AG09319 (cell line): Measurements from ENCODE around the gene ELP1.

Experiments
- DNase-seq: peaks from one replicate; pipeline ENCODE4 v3.0.0-alpha.2; 2010; ENCODE audit warnings: low read depth; ENCODE audit errors: extremely low read depth
- CTCF ChIP-seq: IDR thresholded peaks from 2 replicates; pipeline ENCODE4 v1.5.1; 2011; ENCODE audit warnings: low read depth, mild to moderate bottlenecking, inconsistent platforms, low read length, moderate library complexity

The ELP1 gene

GRCh38 chr9:108865037-108865436 lies 68.9 kb downstream of the ELP1 start:
- DNase-seq, result no peak
- TF ChIP-seq CTCF, result no peak

- no peak for TF ChIP-seq CTCF
- DNase-seq, result no peak
Observed at GRCh38 chr9:108864446-108864845, 69.5 kb downstream of the ELP1 start.

DNA sequence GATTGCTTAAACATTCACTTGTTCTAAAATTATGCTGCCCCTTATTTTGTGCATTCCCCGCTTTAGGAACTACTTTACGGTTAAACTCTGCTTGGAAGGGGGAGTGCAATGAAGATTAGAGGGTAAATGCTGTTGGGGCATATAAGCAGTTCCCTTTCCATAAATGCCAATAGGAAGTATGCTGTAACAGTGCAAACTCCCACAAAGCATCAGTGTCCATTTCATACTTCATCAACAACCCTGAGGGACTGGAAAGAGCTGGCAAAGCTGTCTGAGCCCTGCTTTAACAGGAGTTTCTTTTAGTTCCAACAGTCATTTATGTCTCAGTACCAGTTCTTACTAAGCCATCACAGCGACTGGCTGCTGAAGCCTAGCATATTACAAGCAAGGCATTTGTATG lies 70.0 kb downstream of the ELP1 start:
- no peak for TF ChIP-seq CTCF

GRCh38 chr9:108861997-108862396 lies 71.9 kb downstream of the ELP1 start, which contains the start of gene ACTL7A:
Gene ACTL7A, plus strand, starts transcription at chr9:108862266. Its CDS starts 57 bp downstream, at chr9:108862323.
- DNase-seq, result no peak
- no peak for TF ChIP-seq CTCF

More for the DNA sequence above, 70.0 kb downstream of the ELP1 start:
- DNase-seq, result no peak

- no peak for TF ChIP-seq CTCF
- DNase-seq, result no peak
Observed at GRCh38 chr9:108861464-108861863, 72.5 kb downstream of the ELP1 start.

DNA sequence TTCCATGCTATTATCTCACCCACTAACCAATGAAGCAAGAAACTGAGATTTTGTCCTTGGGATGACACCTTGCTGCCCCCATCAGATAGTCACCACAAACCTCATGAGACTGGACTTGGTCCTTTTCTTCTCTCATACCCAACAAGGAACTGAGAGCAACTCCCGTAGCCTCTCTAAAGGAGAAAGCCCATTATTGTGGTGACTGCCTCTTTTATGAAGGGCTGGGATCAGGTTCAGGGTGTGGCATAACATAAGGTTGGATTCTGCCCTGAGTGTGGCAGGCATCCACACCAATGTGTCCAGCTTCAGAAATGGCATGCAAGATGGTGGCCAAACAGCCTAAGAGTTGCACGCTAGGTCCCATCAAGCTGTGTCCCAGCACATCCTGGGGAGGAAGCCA lies 73.2 kb downstream of the ELP1 start:
- TF ChIP-seq CTCF, result no peak

GRCh38 chr9:108860354-108860753 lies 73.6 kb downstream of the ELP1 start:
- TF ChIP-seq CTCF, result no peak

More for the DNA sequence above, 73.2 kb downstream of the ELP1 start:
- DNase-seq, result no peak

More at GRCh38 chr9:108860354-108860753, 73.6 kb downstream of the ELP1 start:
- DNase-seq, result no peak
